MM.1S (cell line): ENCODE measurements around the gene TPSAB1.
"Not testable (repeated sequence)": the region's sequence is repeated elsewhere in the genome, so short reads cannot be mapped to it uniquely, and the experiment has no call there.

Source experiments
- DNase-seq: peaks from one replicate; pipeline ENCODE4 v3.0.0-alpha.2; 2015
- H2AFZ ChIP-seq: fragments of 300-600 bp; sonication (generic); 2 replicates; pipeline ENCODE4 v1.6.0; 2016; ENCODE audit warnings: antibody characterized with exemption, low read length
- H3F3A ChIP-seq: fragments of 300-600 bp; sonication (generic); 2 replicates; pipeline ENCODE4 v1.6.1; 2016; ENCODE audit warnings: mild to moderate bottlenecking, antibody characterized with exemption, low read length, moderate library complexity, mixed read lengths; ENCODE audit not compliant: insufficient read depth
- H3K27ac ChIP-seq: fragments of 300-600 bp; sonication (generic); 2 replicates; pipeline ENCODE4 v1.5.1; 2016; ENCODE audit warnings: mild to moderate bottlenecking, low read length
- H3K27me3 ChIP-seq: fragments of 300-600 bp; sonication (generic); replicated peaks from 2 replicates; pipeline ENCODE4 v1.6.0; 2016; ENCODE audit warnings: low read length; ENCODE audit not compliant: insufficient read depth
- H3K36me3 ChIP-seq: fragments of 300-600 bp; sonication (generic); replicated peaks from 2 replicates; pipeline ENCODE4 v1.6.1; 2016; ENCODE audit warnings: mild to moderate bottlenecking, low read length, mixed read lengths; ENCODE audit not compliant: insufficient read depth
- H3K4me1 ChIP-seq: fragments of 300-600 bp; sonication (generic); 2 replicates; pipeline ENCODE4 v1.6.1; 2016; ENCODE audit warnings: low read length, mixed read lengths
- H3K4me2 ChIP-seq: fragments of 300-600 bp; sonication (generic); 2 replicates; pipeline ENCODE4 v1.6.0; 2016; ENCODE audit warnings: low read depth, low read length
- H3K4me3 ChIP-seq: fragments of 300-600 bp; sonication (generic); 2 replicates; pipeline ENCODE4 v1.5.1; 2016; ENCODE audit warnings: low read length, mixed read lengths
- H3K79me2 ChIP-seq: fragments of 300-600 bp; sonication (generic); 2 replicates; pipeline ENCODE4 v1.6.1; 2016; ENCODE audit warnings: mixed run types, low read length, mixed read lengths
- H3K9ac ChIP-seq: fragments of 300-600 bp; sonication (generic); 2 replicates; pipeline ENCODE4 v1.6.1; 2016; ENCODE audit warnings: low read length, mixed read lengths
- H3K9me2 ChIP-seq: fragments of 300-600 bp; sonication (generic); replicated peaks from 2 replicates; pipeline ENCODE4 v1.6.1; 2016; ENCODE audit warnings: mild to moderate bottlenecking, low read length, mixed read lengths; ENCODE audit not compliant: insufficient read depth
- H3K9me3 ChIP-seq: fragments of 300-600 bp; sonication (generic); replicated peaks from 2 replicates; pipeline ENCODE4 v1.6.1; 2016; ENCODE audit warnings: mild to moderate bottlenecking, low read length, mixed read lengths; ENCODE audit not compliant: insufficient read depth
- H4K20me1 ChIP-seq: fragments of 300-600 bp; sonication (generic); 2 replicates; pipeline ENCODE4 v1.6.1; 2016; ENCODE audit warnings: mild to moderate bottlenecking, low read length, moderate library complexity, mixed read lengths; ENCODE audit not compliant: insufficient read depth
- EZH2phosphoT487 ChIP-seq: fragments of 300-600 bp; sonication (generic); IDR thresholded peaks from 2 replicates; pipeline ENCODE4 v1.6.1; 2018; ENCODE audit warnings: antibody characterized with exemption, low read length

TPSAB1 gene

GRCh38 chr16:1237990-1238389, 2.5 kb upstream of the TPSAB1 start:
- H4K20me1 ChIP-seq = no peaks in the 10 kb centered on the region
- H3K9ac ChIP-seq = no peak overlapping the region
- no peak for DNase-seq
- H3K79me2 ChIP-seq = no peaks in the 10 kb centered on the region
- H2AFZ ChIP-seq = no peak overlapping the region
- no peaks in the 10 kb centered on the region for H3K4me1 ChIP-seq
- H3K4me2 ChIP-seq = peak overlapping the region; percentile 68; the same call in 1 of the 2 replicates
- peaks cover 5% of the 10 kb centered on the region for H3K27me3 ChIP-seq
- no peak overlapping the region for H3K4me3 ChIP-seq
- H3K27ac ChIP-seq = no peak overlapping the region
- TF ChIP-seq EZH2phosphoT487 = no peak
- H3K9me2 ChIP-seq = no peaks in the 10 kb centered on the region
- no peaks in the 10 kb centered on the region for H3F3A ChIP-seq
- no peaks in the 10 kb centered on the region for H3K36me3 ChIP-seq
- no peaks in the 10 kb centered on the region for H3K9me3 ChIP-seq

DNA sequence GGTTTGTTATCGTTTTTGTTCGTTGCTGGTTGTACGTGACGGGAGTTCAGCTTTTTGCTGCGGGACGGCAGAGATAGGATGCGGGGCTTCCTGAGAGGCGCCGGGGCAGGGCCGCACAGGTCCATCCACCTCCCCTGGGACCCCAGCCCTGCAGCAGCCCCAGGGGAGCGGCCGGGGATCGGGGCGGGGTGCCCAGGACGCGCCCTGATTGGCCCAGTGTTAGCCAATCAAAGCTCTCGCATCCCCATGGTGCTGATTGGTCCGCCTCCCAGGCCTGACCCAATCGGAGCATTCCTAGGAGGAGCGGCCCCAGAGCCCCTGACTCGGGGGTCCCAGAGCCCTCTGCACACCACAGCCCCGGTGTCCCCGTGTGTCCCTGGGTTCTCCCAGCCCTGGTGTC, 1.6 kb upstream of the TPSAB1 start:
- Histone ChIP-seq H3K4me2 (peak overlapping the region; percentile 68; the same call in 1 of the 2 replicates), H2AFZ (peak overlapping the region; percentile 31; the same call in 1 of the 2 replicates), H3K4me3 (peak overlapping the region; percentile 60)
- not testable (repeated sequence) for H3K79me2 ChIP-seq, H3F3A ChIP-seq, H3K9ac ChIP-seq, H3K27me3 ChIP-seq, H3K27ac ChIP-seq, H3K36me3 ChIP-seq, H3K9me2 ChIP-seq, H4K20me1 ChIP-seq, DNase-seq, H3K4me1 ChIP-seq, H3K9me3 ChIP-seq

- not testable (repeated sequence) for H3F3A ChIP-seq, H3K36me3 ChIP-seq, H3K4me3 ChIP-seq, H3K9ac ChIP-seq, H4K20me1 ChIP-seq, H3K4me1 ChIP-seq, H3K9me3 ChIP-seq, DNase-seq, H3K27ac ChIP-seq, H3K4me2 ChIP-seq, H2AFZ ChIP-seq, H3K9me2 ChIP-seq, H3K27me3 ChIP-seq, H3K79me2 ChIP-seq
Measured at GRCh38 chr16:1239575-1239974, 930 bp upstream of the TPSAB1 start.

GRCh38 chr16:1241081-1241480, 576 bp downstream of the TPSAB1 start:
- not testable (repeated sequence) for H3K27ac ChIP-seq, H2AFZ ChIP-seq, H3K36me3 ChIP-seq, H3F3A ChIP-seq, H3K9me3 ChIP-seq, H4K20me1 ChIP-seq, H3K9ac ChIP-seq, H3K4me3 ChIP-seq, H3K4me2 ChIP-seq, DNase-seq, H3K4me1 ChIP-seq, H3K9me2 ChIP-seq, H3K79me2 ChIP-seq
- H3K27me3 ChIP-seq = peaks cover 22% of the 10 kb centered on the region

DNA sequence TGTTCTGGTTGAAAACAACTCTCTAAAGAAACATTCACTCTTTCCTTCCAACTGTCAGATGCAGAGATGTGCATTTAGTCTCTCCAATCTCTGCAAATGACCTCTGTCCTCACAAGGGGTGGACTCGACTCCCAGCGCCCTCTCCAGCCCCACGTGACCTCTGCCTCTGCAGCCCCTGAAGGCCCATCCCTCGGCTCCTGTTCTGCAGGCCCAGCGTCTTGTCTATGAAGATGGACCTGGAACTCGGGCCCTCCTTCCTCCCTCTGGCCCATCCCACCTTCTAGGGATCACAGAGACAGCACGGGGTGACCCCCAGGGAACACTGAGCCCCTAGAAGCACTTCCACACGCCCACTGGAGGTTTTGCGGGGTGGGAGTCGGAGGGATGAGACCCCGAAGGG, 2.9 kb downstream of the TPSAB1 start:
- not testable (repeated sequence) for DNase-seq, H3F3A ChIP-seq, H3K9me2 ChIP-seq, H3K36me3 ChIP-seq, H3K4me1 ChIP-seq, H3K4me3 ChIP-seq, H4K20me1 ChIP-seq, H2AFZ ChIP-seq, H3K9me3 ChIP-seq, H3K9ac ChIP-seq, H3K27ac ChIP-seq, H3K4me2 ChIP-seq, H3K79me2 ChIP-seq
- peaks cover 43% of the 10 kb centered on the region for H3K27me3 ChIP-seq

- H3F3A ChIP-seq, H3K9ac ChIP-seq, H2AFZ ChIP-seq, H3K4me2 ChIP-seq, H3K27ac ChIP-seq, H3K36me3 ChIP-seq, H3K9me2 ChIP-seq, H3K9me3 ChIP-seq, H3K4me3 ChIP-seq, H4K20me1 ChIP-seq, H3K79me2 ChIP-seq, DNase-seq, H3K4me1 ChIP-seq: not testable (repeated sequence)
- H3K27me3 ChIP-seq = peaks cover 38% of the 10 kb centered on the region
Measured at GRCh38 chr16:1243907-1244850, 3.7 kb downstream of the TPSAB1 start.
